SU-DHL-6 (cell line): ENCODE data around the gene BMP6.

Experiments
- EZH2phosphoT487 ChIP-seq: fragments of 200-600 bp; sonication (generic), shearing (Covaris generic); conservative IDR thresholded peaks from 2 replicates; pipeline ENCODE4 v1.6.1; 2018; ENCODE audit warnings: mild to moderate bottlenecking, antibody characterized with exemption, low read length, moderate library complexity, mixed read lengths
- TF ChIP-seq, protein P1 (sequence below): fragments of 200-600 bp; sonication (generic); IDR thresholded peaks from one replicate; pipeline ENCODE4 v1.5.1; 2017; ENCODE audit warnings: antibody characterized with exemption, mild to moderate bottlenecking, low read length, moderate library complexity; ENCODE audit not compliant: insufficient read depth, poor library complexity, severe bottlenecking

DNA sequence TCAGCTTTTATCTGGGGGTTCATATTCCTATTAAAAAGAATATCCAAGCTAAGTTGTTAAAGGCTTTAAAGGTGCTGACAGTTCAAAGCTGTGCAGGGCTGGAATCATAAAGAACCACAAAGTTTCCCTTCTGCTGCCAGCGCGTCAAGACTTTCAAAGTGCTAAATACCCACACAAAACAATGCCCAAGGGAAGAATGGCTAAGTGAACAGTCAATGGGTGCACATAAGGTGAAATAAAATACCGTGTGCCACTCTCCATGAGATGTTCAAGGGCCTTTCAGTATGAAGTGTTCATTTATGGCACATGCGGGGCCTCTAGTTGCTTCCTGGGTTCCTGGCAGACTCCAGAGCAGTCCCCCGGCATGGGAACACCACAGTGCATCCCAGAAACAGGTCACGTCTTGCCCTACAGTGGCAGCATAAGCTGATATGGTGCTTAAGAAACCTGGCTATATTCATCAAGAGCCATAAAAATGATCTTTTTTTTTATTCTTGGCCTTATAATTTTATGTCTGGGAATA lies 170.6 kb downstream of the BMP6 start:
- TF ChIP-seq, protein P1, sequence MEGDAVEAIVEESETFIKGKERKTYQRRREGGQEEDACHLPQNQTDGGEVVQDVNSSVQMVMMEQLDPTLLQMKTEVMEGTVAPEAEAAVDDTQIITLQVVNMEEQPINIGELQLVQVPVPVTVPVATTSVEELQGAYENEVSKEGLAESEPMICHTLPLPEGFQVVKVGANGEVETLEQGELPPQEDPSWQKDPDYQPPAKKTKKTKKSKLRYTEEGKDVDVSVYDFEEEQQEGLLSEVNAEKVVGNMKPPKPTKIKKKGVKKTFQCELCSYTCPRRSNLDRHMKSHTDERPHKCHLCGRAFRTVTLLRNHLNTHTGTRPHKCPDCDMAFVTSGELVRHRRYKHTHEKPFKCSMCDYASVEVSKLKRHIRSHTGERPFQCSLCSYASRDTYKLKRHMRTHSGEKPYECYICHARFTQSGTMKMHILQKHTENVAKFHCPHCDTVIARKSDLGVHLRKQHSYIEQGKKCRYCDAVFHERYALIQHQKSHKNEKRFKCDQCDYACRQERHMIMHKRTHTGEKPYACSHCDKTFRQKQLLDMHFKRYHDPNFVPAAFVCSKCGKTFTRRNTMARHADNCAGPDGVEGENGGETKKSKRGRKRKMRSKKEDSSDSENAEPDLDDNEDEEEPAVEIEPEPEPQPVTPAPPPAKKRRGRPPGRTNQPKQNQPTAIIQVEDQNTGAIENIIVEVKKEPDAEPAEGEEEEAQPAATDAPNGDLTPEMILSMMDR = no peak
- TF ChIP-seq EZH2phosphoT487 = no peak
